Measurements from ENCODE around the gene PTPRK. TPM values are rescaled to one million over a fixed set of nuclear protein-coding genes. Genes with fewer than 3 reads are reported as not detected.

The PTPRK gene
- total and polyA plus RNA-seq, 2 of the 13 experiments (the other 11 are each of a cell fraction or from before 2014, with no cell fraction given): 43.6 to 98.3 TPM

DNA sequence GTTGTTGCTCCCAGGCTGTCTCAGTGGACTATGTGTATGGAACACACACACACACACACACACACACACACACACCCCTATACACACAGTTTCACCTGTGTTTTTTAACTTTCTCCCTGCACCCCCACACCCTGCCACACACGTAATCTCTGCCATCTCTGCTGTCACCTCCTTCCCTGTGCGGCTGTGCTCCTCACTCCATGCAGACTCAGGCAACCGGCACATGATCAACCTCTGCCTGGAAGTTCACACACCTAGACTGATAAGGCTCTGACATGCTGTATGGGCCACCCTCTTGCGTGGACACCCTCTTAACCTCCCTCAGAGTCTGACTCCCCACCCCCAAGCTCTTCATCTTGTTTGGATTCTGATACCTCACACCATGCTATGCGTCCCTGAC lies 467.3 kb downstream of the PTPRK start:
- H3K36me3 ChIP-seq (replicated peaks in 1 of 2; ENCODE audit: control insufficient read depth in 1 of 2, insufficient read depth in 2 of 2, low read length in 2 of 2): peaks cover 9 to 13% of the 10 kb centered on the region in 2 experiments
- H3K79me2 ChIP-seq (ENCODE audit: insufficient read depth, low read length): no peaks in the 10 kb centered on the region
- no peak overlapping the region for H3K4me2 ChIP-seq (ENCODE audit: low read depth, low read length)
- H3K9me3 ChIP-seq (ENCODE audit: low read length): no peaks in the 10 kb centered on the region
- no peaks in the 10 kb centered on the region for H3K4me1 ChIP-seq (ENCODE audit: insufficient read depth, low read length)
- no TSS peak for BruUV-seq (replicated peaks)
- DNase-seq (ENCODE audit: low spot score) (no peak), FAIRE-seq (no peak), ATAC-seq (peak; percentile 68)
- intact Hi-C loops (cut with micrococcal nuclease; ENCODE audit: unreplicated experiment) (no loop called here), in situ Hi-C loops (cut with HindIII; ENCODE audit: extremely low pct_ligation_motif_present, low pct_unique_long_range_greater_than_20kb) (no loop called here)
- H4K20me1 ChIP-seq (ENCODE audit: insufficient read depth, low read length): no peaks in the 10 kb centered on the region
- POLR2A ChIA-PET: interaction anchor here (2.0 kb wide), 1 partner anchor 9 kb away, joined by 5 read pairs; no protein-coding TSS in a partner anchor
- CTCF ChIA-PET (ENCODE audit: low intra/inter-chr PET ratio, low total read pairs): no interaction called here
- H3K27ac ChIP-seq (ENCODE audit: extremely low read length, insufficient read depth, low read length): no peak overlapping the region
- no peaks in the 10 kb centered on the region; a peak in 1 of 5 replicates for H3K27me3 ChIP-seq (ENCODE audit: control insufficient read depth in 1 of 2, insufficient read depth in 2 of 2, low read length in 2 of 2)
- no peak overlapping the region for H3K4me3 ChIP-seq (replicated peaks in 1 of 3; ENCODE audit: insufficient read depth in 1 of 3, low read depth in 2 of 3, low read length in 3 of 3)
- no peak overlapping the region for H3K9ac ChIP-seq (ENCODE audit: insufficient read depth, low read depth, low read length)
- H2AFZ ChIP-seq (ENCODE audit: low read length): no peak overlapping the region
- WGBS (ENCODE audit: low lambda C conversion rate): 98% methylated on average over 5 of the region's 5 CpGs
- TF ChIP-seq RBM22 (optimal IDR thresholded peaks at IDR 0.05; ENCODE audit: low read length) (peak; percentile 62), ZNF792 (CRISPR knock-in tag; IDR thresholded peaks at IDR 0.05) (no peak), HNRNPH1 (optimal IDR thresholded peaks at IDR 0.05; ENCODE audit: low read depth, low read length) (no peak), GABPB1 (CRISPR knock-in tag; IDR thresholded peaks at IDR 0.05) (no peak), SMARCC2 (IDR thresholded peaks at IDR 0.05) (no peak)
- TF ChIP-seq, protein P1, sequence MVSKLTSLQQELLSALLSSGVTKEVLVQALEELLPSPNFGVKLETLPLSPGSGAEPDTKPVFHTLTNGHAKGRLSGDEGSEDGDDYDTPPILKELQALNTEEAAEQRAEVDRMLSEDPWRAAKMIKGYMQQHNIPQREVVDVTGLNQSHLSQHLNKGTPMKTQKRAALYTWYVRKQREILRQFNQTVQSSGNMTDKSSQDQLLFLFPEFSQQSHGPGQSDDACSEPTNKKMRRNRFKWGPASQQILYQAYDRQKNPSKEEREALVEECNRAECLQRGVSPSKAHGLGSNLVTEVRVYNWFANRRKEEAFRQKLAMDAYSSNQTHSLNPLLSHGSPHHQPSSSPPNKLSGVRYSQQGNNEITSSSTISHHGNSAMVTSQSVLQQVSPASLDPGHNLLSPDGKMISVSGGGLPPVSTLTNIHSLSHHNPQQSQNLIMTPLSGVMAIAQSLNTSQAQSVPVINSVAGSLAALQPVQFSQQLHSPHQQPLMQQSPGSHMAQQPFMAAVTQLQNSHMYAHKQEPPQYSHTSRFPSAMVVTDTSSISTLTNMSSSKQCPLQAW (CRISPR knock-in tag; IDR thresholded peaks at IDR 0.05): no peak

DNA sequence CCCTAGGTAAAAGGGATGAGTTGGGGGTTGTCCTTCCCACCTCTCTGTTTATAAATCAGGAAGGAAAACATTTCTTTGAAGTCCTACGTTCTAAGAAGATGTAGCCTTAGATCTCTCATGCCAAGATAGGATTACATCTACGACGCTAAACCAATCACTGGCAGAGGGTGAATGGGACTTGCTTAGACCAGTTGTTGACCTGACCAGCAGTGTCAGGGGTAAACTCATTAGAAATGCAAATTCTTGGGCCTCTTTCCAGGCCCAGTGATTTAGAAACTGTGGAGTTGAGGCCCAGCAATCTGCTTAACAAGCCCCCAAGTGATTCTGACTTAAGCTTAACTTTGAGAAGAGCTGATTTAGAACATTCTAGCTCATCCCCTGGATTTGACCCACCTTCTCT lies 472.4 kb downstream of the PTPRK start:
- intact Hi-C loops (cut with micrococcal nuclease; ENCODE audit: unreplicated experiment) (no loop called here), in situ Hi-C loops (cut with HindIII; ENCODE audit: extremely low pct_ligation_motif_present, low pct_unique_long_range_greater_than_20kb) (no loop called here)
- H3K4me2 ChIP-seq (ENCODE audit: low read depth, low read length): no peak overlapping the region
- no peaks in the 10 kb centered on the region for H3K27me3 ChIP-seq (ENCODE audit: control insufficient read depth in 1 of 2, insufficient read depth in 2 of 2, low read length in 2 of 2)
- H3K4me1 ChIP-seq (ENCODE audit: insufficient read depth, low read length): no peaks in the 10 kb centered on the region
- H3K9me3 ChIP-seq (ENCODE audit: low read length): no peaks in the 10 kb centered on the region
- no peak overlapping the region for H2AFZ ChIP-seq (ENCODE audit: low read length)
- H3K79me2 ChIP-seq (ENCODE audit: insufficient read depth, low read length): no peaks in the 10 kb centered on the region
- H4K20me1 ChIP-seq (ENCODE audit: insufficient read depth, low read length): no peaks in the 10 kb centered on the region
- peaks cover 0 to 1% of the 10 kb centered on the region in 2 experiments; a peak in 2 of 5 replicates for H3K36me3 ChIP-seq (replicated peaks in 1 of 2; ENCODE audit: control insufficient read depth in 1 of 2, insufficient read depth in 2 of 2, low read length in 2 of 2)
- no peak for ATAC-seq
- POLR2A ChIA-PET: no interaction called here
- 89% methylated on average over 3 of the region's 3 CpGs for WGBS (ENCODE audit: low lambda C conversion rate)
- no peak for DNase-seq (ENCODE audit: low spot score)
- H3K4me3 ChIP-seq (replicated peaks in 1 of 3; ENCODE audit: insufficient read depth in 1 of 3, low read depth in 2 of 3, low read length in 3 of 3): no peak overlapping the region
- H3K9ac ChIP-seq (ENCODE audit: insufficient read depth, low read depth, low read length): no peak overlapping the region
- CTCF ChIA-PET (ENCODE audit: low intra/inter-chr PET ratio, low total read pairs): no interaction called here
- no TSS peak for BruUV-seq (replicated peaks)
- H3K27ac ChIP-seq (ENCODE audit: extremely low read length, insufficient read depth, low read length): no peak overlapping the region
- FAIRE-seq: no peak
- TF ChIP-seq KAT2B (IDR thresholded peaks at IDR 0.05; ENCODE audit: borderline replicate concordance, low read depth, low read length) (no peak), ZFP36 (IDR thresholded peaks at IDR 0.05; ENCODE audit: borderline replicate concordance, low read depth, low read length, partially characterized antibody) (no peak), KLF6 (CRISPR knock-in tag; IDR thresholded peaks at IDR 0.05) (no peak), ARNT (IDR thresholded peaks at IDR 0.05) (no peak), ZNF143 (CRISPR knock-in tag; IDR thresholded peaks at IDR 0.05) (no peak), SALL1 (CRISPR knock-in tag; IDR thresholded peaks at IDR 0.05) (no peak)
- TF ChIP-seq, protein P2, sequence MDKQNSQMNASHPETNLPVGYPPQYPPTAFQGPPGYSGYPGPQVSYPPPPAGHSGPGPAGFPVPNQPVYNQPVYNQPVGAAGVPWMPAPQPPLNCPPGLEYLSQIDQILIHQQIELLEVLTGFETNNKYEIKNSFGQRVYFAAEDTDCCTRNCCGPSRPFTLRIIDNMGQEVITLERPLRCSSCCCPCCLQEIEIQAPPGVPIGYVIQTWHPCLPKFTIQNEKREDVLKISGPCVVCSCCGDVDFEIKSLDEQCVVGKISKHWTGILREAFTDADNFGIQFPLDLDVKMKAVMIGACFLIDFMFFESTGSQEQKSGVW (CRISPR knock-in tag; IDR thresholded peaks at IDR 0.05; ENCODE audit: borderline replicate concordance): no peak
- TF ChIP-seq, protein P3, sequence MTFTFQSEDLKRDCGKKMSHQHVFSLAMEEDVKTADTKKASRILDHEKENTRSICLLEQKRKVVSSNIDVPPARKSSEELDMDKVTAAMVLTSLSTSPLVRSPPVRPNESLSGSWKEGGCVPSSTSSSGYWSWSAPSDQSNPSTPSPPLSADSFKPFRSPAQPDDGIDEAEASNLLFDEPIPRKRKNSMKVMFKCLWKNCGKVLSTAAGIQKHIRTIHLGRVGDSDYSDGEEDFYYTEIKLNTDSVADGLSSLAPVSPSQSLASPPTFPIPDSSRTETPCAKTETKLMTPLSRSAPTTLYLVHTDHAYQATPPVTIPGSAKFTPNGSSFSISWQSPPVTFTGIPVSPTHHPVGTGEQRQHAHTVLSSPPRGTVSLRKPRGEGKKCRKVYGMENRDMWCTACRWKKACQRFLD (CRISPR knock-in tag; IDR thresholded peaks at IDR 0.05; ENCODE audit: borderline replicate concordance): no peak
- TF ChIP-seq, protein P4, sequence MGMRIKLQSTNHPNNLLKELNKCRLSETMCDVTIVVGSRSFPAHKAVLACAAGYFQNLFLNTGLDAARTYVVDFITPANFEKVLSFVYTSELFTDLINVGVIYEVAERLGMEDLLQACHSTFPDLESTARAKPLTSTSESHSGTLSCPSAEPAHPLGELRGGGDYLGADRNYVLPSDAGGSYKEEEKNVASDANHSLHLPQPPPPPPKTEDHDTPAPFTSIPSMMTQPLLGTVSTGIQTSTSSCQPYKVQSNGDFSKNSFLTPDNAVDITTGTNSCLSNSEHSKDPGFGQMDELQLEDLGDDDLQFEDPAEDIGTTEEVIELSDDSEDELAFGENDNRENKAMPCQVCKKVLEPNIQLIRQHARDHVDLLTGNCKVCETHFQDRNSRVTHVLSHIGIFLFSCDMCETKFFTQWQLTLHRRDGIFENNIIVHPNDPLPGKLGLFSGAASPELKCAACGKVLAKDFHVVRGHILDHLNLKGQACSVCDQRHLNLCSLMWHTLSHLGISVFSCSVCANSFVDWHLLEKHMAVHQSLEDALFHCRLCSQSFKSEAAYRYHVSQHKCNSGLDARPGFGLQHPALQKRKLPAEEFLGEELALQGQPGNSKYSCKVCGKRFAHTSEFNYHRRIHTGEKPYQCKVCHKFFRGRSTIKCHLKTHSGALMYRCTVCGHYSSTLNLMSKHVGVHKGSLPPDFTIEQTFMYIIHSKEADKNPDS (CRISPR knock-in tag; IDR thresholded peaks at IDR 0.05): no peak

Measured in HepG2 (cell line).